Frontal cortex (tissue), 4 donors: ENCODE measurements around the gene TMC2. TPM values are rescaled to one million over a fixed set of nuclear protein-coding genes. Genes with fewer than 3 reads are reported as not detected.
"Not testable (repeated sequence)": the region's sequence is repeated elsewhere in the genome, so short reads cannot be mapped to it uniquely, and the experiment has no call there.

Experiments used
- DNase-seq, 2 donors: peaks; one replicate each; pipeline ENCODE4 v3.0.0; 2012; ENCODE audit warnings: low spot score in 2 of 2
- FAIRE-seq: peaks from 2 replicates; lab custom pipeline; 2012; peaks lifted over from hg19 to GRCh38; lab: Jason Lieb, UNC
- total RNA-seq: library from RNA; depleted of rRNA; stranded (reverse); fragments of >200 nt; gene quantifications from one replicate; pipeline ENCODE4 v1.2.3, GENCODE V29; 2014
- donor health status: control.
- donor health status: control.
- donor health status: control.

The TMC2 gene
- total RNA-seq: 4.5 TPM

DNA sequence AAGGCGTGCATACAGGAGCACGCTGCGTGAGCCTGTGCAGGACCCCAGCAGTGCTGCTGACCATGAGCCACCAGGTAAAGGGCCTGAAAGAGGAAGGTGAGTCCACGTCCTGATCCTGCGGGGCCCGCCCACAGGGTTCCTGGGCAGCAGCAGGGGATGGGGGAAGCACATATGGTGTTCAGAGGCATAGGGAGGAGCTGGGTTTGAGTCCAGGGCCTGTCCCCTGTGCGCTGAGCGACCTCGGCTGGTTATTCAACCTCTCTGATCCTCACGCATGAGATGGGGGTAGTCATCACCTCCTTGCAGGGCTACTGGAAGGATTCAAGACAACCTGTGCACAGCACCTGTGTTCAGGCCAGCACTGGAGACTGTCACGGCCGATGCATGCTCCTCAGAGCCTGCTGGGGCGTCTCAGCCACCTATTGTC lies at the start of gene TMC2:
Gene TMC2 (plus strand): TSS at position 14 of the 427 bp plus-strand sequence. CDS start 49 bp downstream, at position 63.
- DNase-seq (no peak), FAIRE-seq (no peak)

DNA sequence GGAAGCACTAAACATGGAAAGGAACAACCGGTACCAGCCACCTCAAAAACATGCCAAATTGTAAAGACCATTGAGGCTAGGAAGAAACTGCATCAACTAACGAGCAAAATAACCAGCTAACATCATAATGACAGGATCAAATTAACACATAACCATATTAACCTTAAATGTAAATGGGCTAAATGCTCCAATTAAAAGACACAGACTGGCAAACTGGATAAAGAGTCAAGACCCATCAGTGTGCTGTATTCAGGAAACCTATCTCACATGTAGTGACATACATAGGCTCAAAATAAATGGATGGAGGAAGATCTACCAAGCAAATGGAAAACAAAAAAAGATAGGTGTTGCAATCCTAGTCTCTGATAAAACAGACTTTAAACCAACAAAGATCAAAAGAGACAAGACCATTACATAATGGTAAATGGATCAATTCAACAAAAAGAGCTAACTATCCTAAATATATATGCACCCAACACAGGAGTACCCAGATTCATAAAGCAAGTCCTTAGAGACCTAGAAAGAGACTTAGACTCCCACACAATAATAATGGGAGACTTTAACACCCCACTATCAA lies 33.5 kb upstream of the TMC2 start:
- not testable (repeated sequence) for FAIRE-seq, DNase-seq

DNA sequence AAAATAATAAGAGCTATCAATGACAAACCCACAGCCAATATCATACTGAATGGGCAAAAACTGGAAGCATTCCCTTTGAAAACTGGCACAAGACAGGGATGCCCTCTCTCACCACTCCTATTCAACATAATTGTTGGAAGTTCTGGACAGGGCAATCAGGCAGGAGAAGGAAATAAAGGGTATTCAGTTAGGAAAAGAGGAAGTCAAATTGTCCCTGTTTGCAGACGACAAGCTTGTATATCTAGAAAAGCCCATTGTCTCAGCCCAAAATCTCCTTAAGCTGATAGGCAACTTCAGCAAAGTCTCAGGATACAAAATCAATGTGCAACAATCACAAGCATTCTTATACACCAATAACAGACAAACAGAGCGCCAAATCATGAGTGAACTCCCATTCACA lies 31.6 kb upstream of the TMC2 start:
- not testable (repeated sequence) for FAIRE-seq, DNase-seq

DNA sequence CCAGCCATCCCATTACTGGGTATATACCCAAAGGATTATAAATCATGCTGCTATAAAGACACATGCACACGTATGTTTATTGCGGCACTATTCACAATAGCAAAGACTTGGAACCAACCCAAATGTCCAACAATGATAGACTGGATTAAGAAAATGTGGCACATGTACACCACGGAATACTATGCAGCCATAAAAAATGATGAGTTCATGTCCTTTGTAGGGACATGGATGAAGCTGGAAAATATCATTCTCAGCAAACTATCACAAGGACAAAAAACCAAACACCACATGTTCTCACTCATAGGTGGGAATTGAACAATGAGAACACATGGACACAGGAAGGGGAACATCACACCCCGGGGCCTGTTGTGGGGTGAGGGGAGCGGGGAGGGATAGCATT lies 29.9 kb upstream of the TMC2 start:
- DNase-seq, FAIRE-seq: not testable (repeated sequence)

- FAIRE-seq (no peak), DNase-seq (no peak)
These were observed 28.9 kb upstream of the TMC2 start for GRCh38 chr20:2507464-2507863.

GRCh38 chr20:2507875-2508630 lies 28.3 kb upstream of the TMC2 start:
- DNase-seq: peak in 1 of 2 donors; percentile 32
- FAIRE-seq: no peak

- DNase-seq (peak; percentile 72 to 88), FAIRE-seq (no peak)
These were observed 27.5 kb upstream of the TMC2 start, which contains the start of gene ZNF343 for GRCh38 chr20:2508631-2509467. ZNF343 (minus strand) TSS chr20:2508915; CDS start chr20:2493895, 15,020 bp downstream.

GRCh38 chr20:2509468-2509781 lies 26.9 kb upstream of the TMC2 start:
- FAIRE-seq (no peak), DNase-seq (no peak)

DNA sequence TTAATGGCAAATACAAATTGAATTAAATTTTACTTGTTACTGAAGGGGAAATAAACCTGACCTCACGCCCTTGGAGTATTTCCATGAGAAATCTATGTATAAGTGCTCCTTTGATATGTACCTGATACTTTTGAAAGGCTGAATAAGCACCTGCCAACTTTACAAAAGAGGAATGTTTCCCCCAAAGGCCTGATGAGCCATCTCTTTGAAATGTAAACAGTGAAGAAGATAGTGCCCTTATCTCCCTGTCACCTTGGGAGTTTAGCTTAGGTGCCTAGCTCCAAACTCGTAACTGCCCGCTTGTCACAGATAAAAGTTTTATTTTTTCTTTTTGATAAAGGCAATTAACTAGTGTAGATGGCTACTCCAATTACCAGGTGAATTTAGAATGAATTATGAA lies 26.6 kb upstream of the TMC2 start:
- no peak for FAIRE-seq
- DNase-seq: no peak

- FAIRE-seq (no peak), DNase-seq (no peak)
These were observed 21.2 kb upstream of the TMC2 start for GRCh38 chr20:2515203-2515602.

GRCh38 chr20:2516399-2516798 lies 20.0 kb upstream of the TMC2 start:
- FAIRE-seq (no peak), DNase-seq (no peak)

- FAIRE-seq (no peak), DNase-seq (no peak)
These were observed 18.3 kb upstream of the TMC2 start for GRCh38 chr20:2518096-2518495.

DNA sequence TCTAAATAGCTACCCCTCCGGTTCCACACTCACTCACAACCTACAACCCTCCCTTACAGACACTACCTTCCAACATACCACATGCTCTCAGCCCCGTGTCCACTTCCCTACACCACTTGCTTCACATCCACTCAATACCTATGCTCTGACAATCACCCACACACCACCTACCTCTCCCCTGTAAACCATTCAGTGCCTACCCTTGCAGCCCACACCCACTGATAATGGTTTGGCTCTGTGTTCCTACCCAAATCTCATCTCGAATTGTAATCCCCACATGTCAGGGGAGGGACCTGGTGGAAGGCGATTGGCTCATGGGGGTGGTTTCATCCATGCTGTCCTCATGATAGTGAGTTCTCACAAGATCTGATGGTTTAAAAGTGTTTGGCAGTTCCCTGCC lies 17.8 kb upstream of the TMC2 start:
- no peak for FAIRE-seq
- DNase-seq: no peak

- FAIRE-seq (no peak), DNase-seq (no peak)
These were observed 17.1 kb upstream of the TMC2 start for GRCh38 chr20:2519115-2519809.

DNA sequence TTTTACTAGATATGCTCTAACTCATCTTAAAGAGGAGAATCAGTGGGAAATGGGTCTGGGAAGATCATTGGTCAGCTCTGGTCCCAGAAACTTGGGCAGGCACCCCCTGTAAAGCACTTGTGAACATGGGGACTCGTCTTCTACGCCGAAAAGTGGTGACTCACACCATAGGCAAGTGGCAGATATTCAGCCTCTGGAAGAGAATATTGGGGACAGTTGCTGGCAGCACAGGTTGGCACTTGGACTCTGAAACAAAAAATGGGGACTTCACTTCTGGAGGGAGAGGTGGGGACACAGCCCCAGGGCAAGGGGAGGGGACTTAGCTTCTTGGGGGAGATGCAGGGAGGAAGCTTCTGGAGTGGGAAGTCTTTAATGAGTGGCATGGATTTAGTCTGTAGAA lies 15.8 kb upstream of the TMC2 start:
- FAIRE-seq: no peak
- no peak for DNase-seq

DNA sequence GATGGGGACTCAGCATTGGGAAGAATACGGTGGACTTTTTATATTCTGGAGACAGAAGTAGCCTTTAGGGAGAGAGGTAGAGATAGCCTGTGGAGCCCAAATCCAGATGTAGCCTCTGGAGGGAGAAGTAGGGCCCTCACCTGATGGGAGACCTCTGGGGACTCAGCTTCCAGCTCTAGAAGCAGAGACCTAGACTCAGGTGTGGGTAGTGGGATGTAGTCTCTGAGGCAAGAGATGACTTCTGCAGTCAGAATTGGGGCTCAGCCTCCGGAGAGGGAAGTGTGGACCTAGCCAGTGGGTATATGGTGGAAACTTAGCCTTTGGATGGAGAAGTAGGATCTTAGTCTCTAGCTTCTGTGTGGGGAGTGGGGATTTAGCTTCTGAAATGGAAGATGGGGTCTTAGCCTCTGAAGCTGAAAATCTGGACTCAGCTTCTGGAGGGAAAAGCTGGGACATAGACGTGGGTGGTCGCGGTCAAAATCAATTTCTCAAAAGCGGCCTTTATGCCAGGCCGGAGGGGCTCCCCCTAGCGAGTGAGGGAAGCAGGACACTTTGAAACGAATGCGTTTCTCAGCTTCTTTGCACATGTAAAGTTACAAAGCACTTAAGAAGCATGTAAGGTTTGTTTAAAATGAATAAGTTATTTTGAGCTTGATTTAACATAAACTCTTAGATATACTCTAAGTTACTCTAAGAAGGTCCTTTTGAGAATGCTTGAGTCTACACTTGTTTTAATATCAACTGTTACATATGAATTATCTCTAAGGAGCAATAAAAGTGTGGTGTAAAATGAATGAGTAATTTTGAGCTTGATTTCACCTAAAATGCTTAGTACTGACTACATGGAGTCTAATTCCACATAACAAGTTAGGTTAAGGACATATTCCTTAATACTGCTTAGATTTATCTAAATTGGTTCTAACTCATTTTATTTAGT lies 14.7 kb upstream of the TMC2 start:
- FAIRE-seq (no peak), DNase-seq (peak in 1 of 2 donors; percentile 34)

DNA sequence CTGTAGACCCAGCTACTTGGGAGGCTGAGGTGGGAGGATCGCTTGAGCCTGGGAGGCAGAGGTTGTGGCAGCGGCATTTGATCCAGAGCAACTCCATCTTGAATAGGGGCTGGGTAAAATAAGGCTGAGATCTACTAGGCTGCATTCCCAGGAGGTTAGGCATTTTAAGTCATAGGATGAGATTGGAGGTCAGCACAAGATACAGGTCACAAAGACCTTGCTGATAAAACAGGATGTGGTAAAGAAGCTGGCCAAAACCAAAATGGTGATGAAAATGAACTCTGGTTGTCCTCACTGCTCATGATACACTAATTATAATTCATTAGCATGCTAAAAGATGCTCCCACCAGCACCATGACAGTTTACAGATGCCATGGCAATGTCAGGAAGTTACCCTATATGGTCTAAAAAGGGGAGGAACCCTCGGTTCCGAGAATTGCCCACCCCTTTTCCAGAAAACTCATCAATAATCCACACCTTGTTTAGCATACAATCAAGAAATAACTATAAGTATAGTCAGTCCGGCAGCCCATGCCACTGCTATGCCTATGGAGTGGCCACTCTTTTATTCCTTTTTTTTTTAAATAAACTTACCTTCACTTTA lies 13.4 kb upstream of the TMC2 start:
- DNase-seq, FAIRE-seq: not testable (repeated sequence)

DNA sequence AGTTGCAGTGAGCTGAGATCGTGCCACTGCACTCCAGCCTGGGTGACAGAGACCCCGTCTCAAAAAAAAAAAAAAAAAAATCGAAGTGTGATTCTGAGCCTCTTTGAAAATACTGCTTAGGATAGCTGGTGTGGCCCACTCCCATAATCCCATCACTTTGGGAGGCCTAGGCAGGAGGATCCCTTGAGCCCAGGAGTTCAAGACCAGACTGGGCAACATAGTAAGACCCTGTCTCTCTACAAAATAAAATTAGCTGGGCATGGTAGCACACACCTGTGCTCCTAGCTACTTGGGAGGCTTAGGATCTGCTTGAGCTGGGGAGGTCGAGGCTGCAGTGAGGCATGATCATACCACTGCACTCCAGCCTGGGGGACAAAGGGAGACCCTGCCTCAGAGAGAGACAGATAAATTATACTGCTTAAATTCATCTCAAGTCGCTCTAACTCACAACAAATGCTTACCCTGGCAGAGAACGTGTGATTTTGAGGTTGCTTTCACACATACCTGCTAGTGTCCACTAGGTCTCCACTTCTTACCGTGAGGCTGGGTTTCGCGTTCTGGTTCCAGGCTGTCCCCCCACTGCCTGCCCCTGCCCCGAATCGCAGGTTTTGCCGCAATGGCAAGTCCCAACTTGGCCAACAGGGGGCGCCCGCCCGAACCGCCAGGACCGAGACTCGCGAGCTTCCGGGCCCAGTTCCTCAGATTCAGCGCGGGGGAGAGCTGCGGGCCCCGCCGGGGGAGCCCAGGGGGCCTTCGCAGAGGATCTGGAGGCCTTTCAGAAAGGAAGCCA lies 12.3 kb upstream of the TMC2 start:
- peak; percentile 58 to 83 for DNase-seq
- no peak for FAIRE-seq
